IMR-90 (cell line): Measurements from ENCODE around the gene TSHZ3. TPM values are rescaled to one million over a fixed set of nuclear protein-coding genes. Genes with fewer than 3 reads are reported as not detected.

Experiments
- ATAC-seq: fragments of 200-7000 bp; cut with Tn5 transposase; 2 replicates; pipeline ENCODE4 v1.9.1; 2020; ENCODE audit warnings: low read depth, mild to moderate bottlenecking, moderate library complexity
- BruUV-seq: library from RNA; stranded (reverse); fragments of 400-500 nt; replicated peaks from 2 replicates; lab custom pipeline; 2021; lab: Mats Ljungman, UMichigan
- CTCF ChIA-PET: fragments of 300-600 bp; formaldehyde crosslinking; extraction: SDS; loops from one replicate; lab custom pipeline; 2021; ENCODE audit warnings: antibody characterized with exemption; lab: Yijun Ruan, JAX
- POLR2A ChIA-PET: fragments of 300-600 bp; sonication (Branson Sonifier 250); formaldehyde crosslinking; loops from one replicate; lab custom pipeline; 2022; ENCODE audit warnings: antibody characterized with exemption; ENCODE audit not compliant: unreplicated experiment; lab: Charles Lee
- DNase-seq: peaks from one replicate; pipeline ENCODE4 v3.0.0; 2013
- H2AFZ ChIP-seq: replicated peaks from 2 replicates; pipeline ENCODE3; 2013; ENCODE audit warnings: low read length, mild to moderate bottlenecking; ENCODE audit not compliant: poor library complexity
- H2AK5ac ChIP-seq: 2 replicates; pipeline ENCODE4 v1.6.1; 2013; ENCODE audit warnings: low read depth, low read length, inconsistent platforms
- H2AK9ac ChIP-seq: replicated peaks from 2 replicates; pipeline ENCODE3; 2013; ENCODE audit warnings: mild to moderate bottlenecking, low read depth, low read length, moderate library complexity; ENCODE audit not compliant: poor library complexity
- H2BK120ac ChIP-seq: 2 replicates; pipeline ENCODE4 v1.6.1; 2013; ENCODE audit warnings: low read depth, low read length, inconsistent platforms
- H2BK15ac ChIP-seq: 3 replicates; pipeline ENCODE4 v1.6.1; 2013; ENCODE audit warnings: low read depth, low read length, inconsistent platforms
- H2BK20ac ChIP-seq: 2 replicates; pipeline ENCODE4 v1.6.1; 2013; ENCODE audit warnings: low read depth, mild to moderate bottlenecking, inconsistent platforms, low read length, moderate library complexity
- H2BK5ac ChIP-seq: 2 replicates; pipeline ENCODE4 v1.6.1; 2013; ENCODE audit warnings: mild to moderate bottlenecking, low read depth, low read length, inconsistent platforms; ENCODE audit not compliant: poor library complexity, severe bottlenecking
- H3K14ac ChIP-seq: replicated peaks from 2 replicates; pipeline ENCODE4 v1.6.1; 2013; ENCODE audit warnings: low read depth, low read length, inconsistent platforms
- H3K18ac ChIP-seq: 2 replicates; pipeline ENCODE4 v1.6.1; 2013; ENCODE audit warnings: low read depth, low read length, control low read depth
- H3K23ac ChIP-seq: 2 replicates; pipeline ENCODE4 v1.6.1; 2013; ENCODE audit warnings: low read depth, low read length, inconsistent platforms
- H3K27ac ChIP-seq: 2 replicates; pipeline ENCODE4 v1.5.1; 2013; ENCODE audit warnings: mild to moderate bottlenecking, control low read depth, low read length; ENCODE audit not compliant: insufficient read depth
- H3K27me3 ChIP-seq: 2 replicates; pipeline ENCODE4 v1.6.1; 2013; ENCODE audit warnings: low read length; ENCODE audit not compliant: control insufficient read depth, insufficient read depth
- H3K36me3 ChIP-seq: 2 replicates; pipeline ENCODE4 v1.6.1; 2013; ENCODE audit warnings: low read length, mixed read lengths; ENCODE audit not compliant: control insufficient read depth, insufficient read depth
- H3K4ac ChIP-seq: 2 replicates; pipeline ENCODE4 v1.6.1; 2013; ENCODE audit warnings: low read depth, low read length, inconsistent platforms
- H3K4me1 ChIP-seq: 2 replicates; pipeline ENCODE4 v1.6.1; 2013; ENCODE audit warnings: low read length, mixed read lengths; ENCODE audit not compliant: control insufficient read depth, insufficient read depth
- H3K4me2 ChIP-seq: 2 replicates; pipeline ENCODE4 v1.6.1; 2013; ENCODE audit warnings: low read depth, mild to moderate bottlenecking, control low read depth, low read length, moderate library complexity
- H3K4me3 ChIP-seq: 2 replicates; pipeline ENCODE4 v1.5.1; 2013; ENCODE audit warnings: low read depth, mild to moderate bottlenecking, control low read depth, low read length, moderate library complexity; ENCODE audit not compliant: insufficient read depth
- H3K56ac ChIP-seq: 2 replicates; pipeline ENCODE4 v1.6.1; 2013; ENCODE audit warnings: low read length, inconsistent platforms; ENCODE audit not compliant: insufficient read depth; ENCODE audit errors: extremely low read depth
- H3K79me1 ChIP-seq, 2 experiments: 2 replicates each; pipeline ENCODE4 v1.6.1; 2013; ENCODE audit warnings: low read length in 2 of 2, inconsistent platforms in 1 of 2, low read depth in 1 of 2
- H3K9ac ChIP-seq: 2 replicates; pipeline ENCODE4 v1.6.1; 2013; ENCODE audit warnings: low read depth, low read length, control low read depth
- H3K9me1 ChIP-seq: 2 replicates; pipeline ENCODE4 v1.6.1; 2013; ENCODE audit warnings: low read length, inconsistent platforms; ENCODE audit not compliant: insufficient read depth
- H3K9me3 ChIP-seq: 2 replicates; pipeline ENCODE4 v1.6.1; 2013; ENCODE audit warnings: low read length; ENCODE audit not compliant: control insufficient read depth, insufficient read depth
- H4K20me1 ChIP-seq: 2 replicates; pipeline ENCODE4 v1.6.1; 2013; ENCODE audit warnings: low read length, inconsistent platforms; ENCODE audit not compliant: insufficient read depth
- H4K5ac ChIP-seq: 2 replicates; pipeline ENCODE4 v1.6.1; 2013; ENCODE audit warnings: mild to moderate bottlenecking, low read depth, low read length, control low read depth
- H4K8ac ChIP-seq, 2 experiments: 2 replicates each; pipeline ENCODE4 v1.6.1; 2013; ENCODE audit warnings: low read depth in 2 of 2, low read length in 2 of 2, control low read depth in 1 of 2, inconsistent platforms in 1 of 2
- H4K91ac ChIP-seq: 2 replicates; pipeline ENCODE4 v1.6.1; 2013; ENCODE audit warnings: low read depth, low read length, inconsistent platforms; ENCODE audit not compliant: insufficient read depth
- ELK1 ChIP-seq: fragments of 150-350 bp; IDR thresholded peaks from 2 replicates; pipeline ENCODE4 v1.6.1; 2016; ENCODE audit warnings: low read depth, mild to moderate bottlenecking, low read length, moderate library complexity, borderline replicate concordance
- MAFK ChIP-seq: IDR thresholded peaks from 2 replicates; pipeline ENCODE4 v1.6.1; 2012; ENCODE audit warnings: low read depth, low read length, improper control_type of control experiment
- WGBS, 2 experiments: methylation state at CpG; one replicate each; pipeline versions ENCODE4 v1.1.5 to v1.1.7; 2013; ENCODE audit warnings: missing lambda C conversion rate in 2 of 2; ENCODE audit not compliant: insufficient read length in 1 of 2; ENCODE audit errors: extremely low coverage in 2 of 2; 5-methylcytosine and 5-hydroxymethylcytosine counted together
- dilution Hi-C: fragments of 300-500 bp; cut with HindIII; formaldehyde crosslinking; loops from one replicate; pipeline ENCODE4 v1.14.3; 2018; ENCODE audit warnings: low sequenced_read_pairs; ENCODE audit not compliant: unreplicated experiment
- in situ Hi-C: fragments of 300-500 bp; cut with MboI; formaldehyde crosslinking; loops from 3 replicates; pipeline ENCODE4 v1.14.3; 2019; ENCODE audit warnings: low sequenced_read_pairs, inconsistent platforms, mixed read lengths
- intact Hi-C: fragments of 100-400 bp; cut with micrococcal nuclease; formaldehyde crosslinking; loops from 2 replicates; pipeline ENCODE4 v1.10.0; 2022
- polyA plus RNA-seq, 3 experiments: library from polyadenylated mRNA; depleted of rRNA; stranded (reverse); fragments of >200 nt; gene quantifications; 2 replicates each; pipeline ENCODE4 v1.2.3, GENCODE V29; 2012; ENCODE audit warnings: low replicate concordance in 1 of 3
- total RNA-seq: library from RNA; depleted of rRNA; stranded (reverse); fragments of >200 nt; gene quantifications from 2 replicates; pipeline ENCODE4 v1.2.3, GENCODE V29; 2012
- TF ChIP-seq, protein P1 (sequence below): fragments of 150-350 bp; IDR thresholded peaks from 2 replicates; pipeline ENCODE4 v1.6.1; 2017; ENCODE audit warnings: mild to moderate bottlenecking, antibody characterized with exemption, low read length, low read depth

The TSHZ3 gene
- total and polyA plus RNA-seq, 2 of the 4 experiments (the other 2 are of a cell fraction), result 8.1 to 13.0 TPM

- Histone ChIP-seq H4K8ac (peak overlapping the region in 1 of 2 experiments; percentile 75; a peak in 2 of 4 replicates), H3K9ac (no peak overlapping the region), H3K14ac (no peak overlapping the region), H2AK5ac (peak overlapping the region; percentile 90), H3K79me1 (peaks cover 30 to 87% of the 10 kb centered on the region in 2 experiments), H4K5ac (no peak overlapping the region; the same call in 1 of the 2 replicates), H3K4ac (peak overlapping the region; percentile 84; the same call in 1 of the 2 replicates), H3K18ac (peak overlapping the region; percentile 66; the same call in 1 of the 2 replicates), H2BK120ac (no peak overlapping the region), H2BK5ac (peak overlapping the region; percentile 70), H3K27me3 (no peaks in the 10 kb centered on the region), H3K4me2 (no peak overlapping the region), H3K4me3 (no peak overlapping the region), H2BK20ac (peak overlapping the region; percentile 28; the same call in 1 of the 2 replicates), H3K4me1 (peaks cover 59% of the 10 kb centered on the region), H3K9me1 (peaks cover 48% of the 10 kb centered on the region), H3K23ac (no peak overlapping the region), H3K27ac (no peak overlapping the region; the same call in 1 of the 2 replicates), H3K56ac (no peak overlapping the region), H2AFZ (no peak overlapping the region), H2BK15ac (peak overlapping the region; percentile 42; the same call in 2 of the 3 replicates), H3K36me3 (peaks cover 7% of the 10 kb centered on the region), H4K20me1 (peaks cover 34% of the 10 kb centered on the region), H4K91ac (peak overlapping the region; percentile 53; the same call in 1 of the 2 replicates), H3K9me3 (no peaks in the 10 kb centered on the region), H2AK9ac (no peak overlapping the region)
- POLR2A ChIA-PET, result no interaction called here
- CTCF ChIA-PET, result interaction anchor here (0.7 to 1.0 kb wide), 2 partner anchors 8 to 195 kb away, joined by 6 to 10 read pairs; no protein-coding TSS in a partner anchor
- TF ChIP-seq MAFK (peak; percentile 86), ELK1 (no peak)
- TF ChIP-seq, protein P1, sequence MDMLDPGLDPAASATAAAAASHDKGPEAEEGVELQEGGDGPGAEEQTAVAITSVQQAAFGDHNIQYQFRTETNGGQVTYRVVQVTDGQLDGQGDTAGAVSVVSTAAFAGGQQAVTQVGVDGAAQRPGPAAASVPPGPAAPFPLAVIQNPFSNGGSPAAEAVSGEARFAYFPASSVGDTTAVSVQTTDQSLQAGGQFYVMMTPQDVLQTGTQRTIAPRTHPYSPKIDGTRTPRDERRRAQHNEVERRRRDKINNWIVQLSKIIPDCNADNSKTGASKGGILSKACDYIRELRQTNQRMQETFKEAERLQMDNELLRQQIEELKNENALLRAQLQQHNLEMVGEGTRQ, result no peak
- in situ Hi-C loops (loop anchor here (25.0 kb wide), 1 partner anchor 1032 kb away; no protein-coding TSS in a partner anchor), intact Hi-C loops (loop anchor here (5.0 kb wide), 1 partner anchor 108 kb away; no protein-coding TSS in a partner anchor), dilution Hi-C loops (no loop called here)
- BruUV-seq, result no TSS peak
- WGBS, 2 experiments, result no CpG with 5 or more reads among the region's 4 CpGs
- DNase-seq, result no peak
- no peak for ATAC-seq
Measured at GRCh38 chr19:31329819-31330218, 19.4 kb downstream of the TSHZ3 start.
